NCI-H1105 treated with DMSO at 0.1 percent for 48 hours (cell line): ENCODE results near the gene CHMP2A.
"Not testable (repeated sequence)": the region's sequence is repeated elsewhere in the genome, so short reads cannot be mapped to it uniquely, and the experiment has no call there.

Experiments used
- DNase-seq: peaks from one replicate; lab custom pipeline; 2025; lab: John Stamatoyannopoulos, UW

Gene CHMP2A

DNA sequence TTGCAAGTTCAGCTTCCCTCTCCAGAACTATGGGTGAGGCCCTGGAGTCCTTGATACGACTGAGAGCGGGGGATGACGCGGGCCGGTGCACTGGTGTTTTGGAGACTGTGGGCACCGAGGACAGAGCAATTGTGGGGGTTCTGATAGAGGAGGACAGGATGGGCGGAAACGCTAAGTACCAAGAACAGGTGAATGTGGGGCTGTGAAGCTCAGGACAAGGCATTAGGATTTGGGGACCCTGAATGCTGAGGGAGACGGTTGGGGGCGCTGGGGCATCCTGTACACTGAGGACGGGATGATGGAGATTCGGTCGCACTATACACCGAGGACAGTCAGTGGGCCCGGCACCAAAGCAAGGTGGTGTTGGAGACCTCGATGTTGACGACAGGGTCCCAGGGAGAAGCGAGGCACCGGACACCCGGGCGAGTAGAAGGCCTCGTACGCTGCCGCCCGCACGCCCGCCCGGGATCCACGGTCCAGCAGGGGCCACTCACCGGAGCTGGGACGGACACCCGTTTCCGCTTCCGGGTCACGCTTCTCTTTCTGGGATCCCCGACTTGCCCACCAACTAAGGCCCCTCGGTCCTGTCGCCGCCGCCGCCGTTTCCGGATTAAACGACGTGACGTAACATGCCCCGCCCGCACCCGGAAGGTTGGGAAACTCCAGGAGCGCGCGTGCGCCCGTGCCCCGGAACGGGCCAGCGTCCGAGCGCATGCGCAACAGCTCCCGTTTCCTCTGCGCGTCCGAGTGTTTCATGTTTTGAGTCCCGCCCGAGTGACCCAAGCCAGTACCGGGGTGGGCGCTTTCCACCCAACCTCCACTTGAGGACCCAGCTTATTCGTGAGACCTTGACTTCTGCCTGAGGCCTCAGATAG, at the start of gene CHMP2A:
TSS of gene CHMP2A (minus strand) at position 612 of the 875 bp plus-strand sequence. CDS start 893 bp downstream, outside the sequence.
- DNase-seq: no peak

DNA sequence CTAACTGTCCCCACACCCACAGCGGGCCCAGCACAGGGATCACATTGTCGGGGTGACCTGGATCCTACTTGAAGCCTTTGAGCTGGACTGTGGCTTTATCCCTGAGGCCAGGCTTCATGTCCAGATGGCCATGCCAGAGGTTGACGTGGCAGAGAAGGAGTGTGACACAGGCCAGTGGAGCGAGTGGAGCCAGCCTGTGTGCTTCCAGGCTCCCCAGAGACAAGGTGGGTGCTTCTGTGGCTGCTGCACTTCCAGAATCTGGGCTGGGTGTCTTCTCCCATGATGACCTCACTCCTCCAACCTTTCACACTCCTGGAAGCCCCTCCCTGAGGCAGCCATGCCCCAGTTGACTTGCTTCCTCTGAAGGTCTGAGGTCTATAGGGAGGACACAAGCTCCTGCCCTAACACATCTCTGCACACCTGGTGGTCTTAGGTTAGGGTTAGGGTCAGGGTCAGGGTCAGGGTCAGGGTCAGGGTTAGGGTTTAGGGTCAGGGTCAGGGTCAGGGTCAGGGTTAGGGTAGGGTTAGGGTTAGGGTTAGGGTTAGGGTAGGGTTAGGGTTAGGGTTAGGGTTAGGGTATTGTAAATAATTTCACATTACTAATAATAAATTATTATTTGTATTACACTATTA, 31.3 kb upstream of the CHMP2A start:
- DNase-seq: no peak

GRCh38 chr19:58585442-58586132, 30.7 kb upstream of the CHMP2A start:
- DNase-seq: no peak

GRCh38 chr19:58584498-58585441, 29.9 kb upstream of the CHMP2A start:
- no peak for DNase-seq

DNA sequence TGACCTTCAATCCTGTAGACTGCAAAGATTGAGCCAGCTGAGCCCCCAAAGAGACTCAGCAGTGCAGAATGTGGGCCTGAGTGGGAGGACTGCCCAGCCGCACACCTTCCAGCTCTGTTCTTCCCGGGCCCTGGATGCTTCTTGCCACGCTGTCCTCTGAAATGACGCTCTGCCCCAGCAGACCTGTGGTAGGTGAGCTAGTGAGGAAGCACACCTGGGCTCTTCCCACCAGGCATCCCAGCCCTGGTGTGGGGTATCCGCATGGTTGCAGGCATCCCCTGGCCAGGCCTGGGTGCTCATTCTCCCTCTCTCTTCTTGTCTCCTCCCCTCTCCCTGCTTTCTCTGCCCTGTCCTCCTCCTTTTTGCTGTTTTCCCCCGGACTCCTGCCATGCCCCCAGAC, 28.1 kb upstream of the CHMP2A start:
- no peak for DNase-seq

- no peak for DNase-seq
These were observed 26.6 kb upstream of the CHMP2A start for GRCh38 chr19:58581227-58582141.

DNA sequence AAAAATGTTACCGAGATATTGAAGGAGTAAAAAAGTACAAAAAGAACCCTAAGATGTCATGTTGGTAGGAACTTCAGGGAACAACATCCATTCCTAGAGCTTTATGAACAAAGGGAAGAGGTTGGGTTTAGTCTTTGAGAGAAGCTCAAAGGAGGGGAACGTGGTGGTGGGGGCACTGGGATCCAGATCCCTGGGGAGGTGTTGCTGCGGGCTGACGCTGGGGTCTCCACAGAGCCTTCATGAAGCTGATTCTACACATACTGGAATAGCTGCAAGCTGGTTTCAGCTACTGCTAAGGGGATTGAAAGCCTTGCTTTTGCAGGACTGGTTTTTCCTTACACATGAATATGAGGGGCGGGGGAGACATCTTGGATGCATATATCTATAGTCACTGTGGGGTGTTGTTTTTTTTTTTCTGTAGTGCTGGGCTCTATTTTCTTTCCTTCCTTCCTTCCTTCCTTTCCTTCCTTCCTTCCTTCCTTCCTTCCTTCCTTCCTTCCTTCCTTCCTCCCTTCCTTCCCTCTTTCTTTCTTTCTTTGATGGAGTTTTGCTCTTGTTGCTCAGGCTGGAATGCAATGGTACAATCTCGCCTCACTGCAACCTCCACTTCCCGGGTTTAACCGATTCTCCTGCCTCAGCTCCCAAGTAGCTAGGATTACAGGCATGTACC, 24.7 kb upstream of the CHMP2A start:
- DNase-seq: no peak

DNA sequence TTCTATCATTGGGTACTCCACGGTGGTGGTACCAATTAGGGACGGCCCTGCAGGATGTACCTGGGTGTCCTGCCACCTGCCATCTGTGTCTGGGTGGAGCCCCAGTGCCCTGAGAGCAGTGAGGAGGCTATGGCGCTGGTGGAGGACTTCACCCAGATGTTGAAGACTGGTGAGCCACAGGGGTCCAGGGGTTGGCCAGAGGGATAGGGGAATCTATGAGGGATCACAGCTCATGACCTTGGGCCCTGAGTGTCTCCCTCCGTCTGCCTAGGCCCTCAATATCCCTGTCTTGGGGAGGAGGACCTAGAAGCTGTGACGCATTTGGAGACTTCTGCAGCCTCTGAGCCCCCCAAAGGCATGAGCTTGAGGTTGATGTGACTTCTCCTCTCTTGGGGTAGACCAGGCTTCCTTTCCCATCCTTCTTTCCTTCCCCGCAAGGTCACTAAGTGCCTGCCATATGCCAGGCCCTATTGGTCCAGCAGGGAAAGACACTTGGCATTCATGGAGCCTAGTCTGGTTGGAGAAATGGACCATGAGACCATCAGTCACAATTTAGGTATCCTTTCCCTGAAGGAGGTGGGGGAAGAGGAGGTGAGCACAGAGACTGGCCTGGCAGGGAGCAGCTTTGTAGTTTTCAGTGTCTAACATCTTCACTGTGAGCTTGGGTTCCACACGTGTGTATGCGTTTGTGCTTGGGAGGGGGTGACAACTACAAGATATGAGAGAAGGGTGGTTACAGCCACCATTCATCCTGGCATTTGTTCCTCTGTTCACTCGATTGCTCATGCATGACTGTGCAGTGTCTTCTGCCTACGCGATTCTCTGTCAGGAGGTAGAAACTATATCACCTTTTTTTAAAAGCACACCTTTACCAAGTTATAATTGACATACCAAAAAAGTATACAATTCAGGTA, 23.4 kb upstream of the CHMP2A start:
- DNase-seq: no peak

DNA sequence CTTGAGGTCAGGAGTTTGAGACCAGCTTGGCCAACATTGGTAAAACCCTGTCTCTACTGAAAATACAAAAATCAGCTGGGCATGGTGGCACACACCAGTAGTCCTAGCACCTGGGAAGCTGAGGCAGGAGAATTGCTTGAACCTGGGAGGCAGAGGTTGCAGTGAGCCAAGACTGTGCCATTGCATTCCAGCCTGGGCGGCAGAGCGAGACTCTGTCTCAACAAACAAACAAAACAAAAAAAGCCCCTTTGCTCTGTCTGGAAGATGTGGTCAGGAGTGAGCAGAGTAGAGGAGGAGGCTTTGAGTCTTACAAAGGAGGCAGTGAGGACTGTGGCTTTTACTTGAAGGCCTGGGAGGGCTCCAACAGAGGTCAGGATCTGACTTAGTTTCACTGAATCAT, 22.7 kb upstream of the CHMP2A start:
- not testable (repeated sequence) for DNase-seq

- DNase-seq: no peak
These were observed 20.5 kb upstream of the CHMP2A start for GRCh38 chr19:58575183-58576041.

GRCh38 chr19:58573658-58574164, 18.8 kb upstream of the CHMP2A start:
- DNase-seq: no peak

- no peak for DNase-seq
These were observed 18.1 kb upstream of the CHMP2A start, which contains the start of gene MZF1 for GRCh38 chr19:58572818-58573657. TSS of gene MZF1 (minus strand) at chr19:58573335. CDS start at chr19:58571389, 1,946 bp downstream.

DNA sequence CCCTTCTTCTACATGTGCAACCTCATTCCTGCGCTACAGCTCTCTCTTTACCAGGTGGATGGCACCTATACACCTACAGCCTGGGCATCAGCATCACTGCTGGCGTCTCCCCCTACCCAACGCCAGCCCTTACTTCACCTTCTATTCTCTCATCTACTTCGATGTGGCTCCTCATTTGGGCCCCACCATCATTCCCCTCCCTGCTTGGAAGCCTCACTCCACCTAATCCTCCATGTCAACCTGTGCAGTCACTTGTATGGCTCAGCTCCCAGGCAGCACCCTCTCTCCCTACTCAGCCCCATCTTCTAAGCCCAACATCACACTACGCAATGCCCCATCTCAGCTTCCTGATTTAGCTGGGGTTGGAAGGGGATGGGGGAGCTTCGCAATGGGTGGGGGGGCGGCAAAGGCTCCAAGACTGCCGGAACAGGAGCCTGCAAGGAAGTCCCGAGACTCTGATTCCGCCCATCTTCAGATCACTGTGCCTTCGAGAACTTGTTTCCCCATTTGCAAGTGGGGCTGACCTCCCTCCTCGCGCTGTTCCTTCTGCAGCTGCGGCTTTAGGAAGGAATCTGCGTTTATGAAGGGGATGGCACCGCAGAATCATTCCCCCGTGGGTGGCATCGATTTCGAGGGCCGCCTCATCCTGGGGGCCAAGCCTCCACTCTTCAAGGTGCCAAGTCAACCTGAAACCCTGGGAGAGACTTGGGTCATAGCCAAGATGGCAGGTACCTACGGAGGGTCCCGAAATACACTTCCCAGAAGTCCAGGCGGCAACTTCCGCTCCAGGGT, 17.3 kb upstream of the CHMP2A start:
- DNase-seq: no peak

- DNase-seq: no peak
These were observed 16.7 kb upstream of the CHMP2A start for GRCh38 chr19:58571575-58571947.

GRCh38 chr19:58570770-58571574, 16.1 kb upstream of the CHMP2A start:
- no peak for DNase-seq
